ENCODE measurements around the gene COL11A1. TPM values are rescaled to one million over a fixed set of nuclear protein-coding genes. Genes with fewer than 3 reads are reported as not detected.

Gene COL11A1
- total RNA-seq, 1 experiment from 2014 or later: 0.05 TPM

DNA sequence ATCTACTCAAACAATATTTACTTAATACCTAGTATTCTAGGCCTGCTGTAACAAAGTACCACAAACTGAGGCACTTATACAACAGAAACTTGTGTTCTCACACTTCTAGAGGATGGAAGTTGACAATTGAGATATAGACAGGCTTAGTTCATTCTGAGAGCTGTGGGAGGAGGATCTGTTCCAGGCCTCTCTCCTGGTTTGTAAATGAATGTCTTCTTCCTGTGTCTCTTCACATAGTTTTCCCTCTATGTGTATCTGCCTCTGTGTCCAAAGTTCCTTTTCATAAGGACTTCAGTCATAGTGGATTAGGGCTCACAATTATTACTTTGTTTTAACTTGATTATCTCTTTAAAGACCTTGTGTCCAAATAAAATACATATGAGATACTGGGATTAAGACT, 251.1 kb downstream of the COL11A1 start:
- no peaks in the 10 kb centered on the region for H4K20me1 ChIP-seq (ENCODE audit: insufficient read depth)
- no peaks in the 10 kb centered on the region for H3K79me2 ChIP-seq (ENCODE audit: insufficient read depth, low read length)
- POLR2A ChIA-PET: no interaction called here
- BruUV-seq (replicated peaks): no TSS peak
- H3K4me1 ChIP-seq (ENCODE audit: control insufficient read depth in 1 of 2, insufficient read depth in 2 of 2, low read length in 2 of 2): no peaks in the 10 kb centered on the region
- H3K4me2 ChIP-seq (ENCODE audit: low read length): no peak overlapping the region
- no peak overlapping the region for H3K4me3 ChIP-seq (replicated peaks in 1 of 2; ENCODE audit: low read depth in 1 of 2, low read length in 2 of 2)
- no peak overlapping the region for H3K9ac ChIP-seq (ENCODE audit: low read length)
- RAD21 ChIA-PET (ENCODE audit: low non-redundant PET in 1 of 2, low total read pairs in 2 of 2, uncharacterized antibody in 2 of 2, unreplicated experiment in 2 of 2): no interaction called here
- H3K27ac ChIP-seq (ENCODE audit: low read depth, low read length): no peak overlapping the region
- no peak overlapping the region for H2AFZ ChIP-seq (ENCODE audit: low read depth, low read length, poor library complexity, severe bottlenecking)
- no peak for ATAC-seq
- CTCF ChIA-PET: no interaction called here
- H3K9me2 ChIP-seq (ENCODE audit: insufficient read depth): no peaks in the 10 kb centered on the region
- no peaks in the 10 kb centered on the region for H3K36me3 ChIP-seq (ENCODE audit: control insufficient read depth in 1 of 2, insufficient read depth in 2 of 2, low read length in 2 of 2)
- intact Hi-C loops (cut with micrococcal nuclease): no loop called here
- H3K9me3 ChIP-seq (ENCODE audit: control insufficient read depth in 1 of 2, insufficient read depth in 1 of 2, low read depth in 1 of 2, low read length in 2 of 2): no peaks in the 10 kb centered on the region
- H3K27me3 ChIP-seq (ENCODE audit: insufficient read depth, low read length): no peaks in the 10 kb centered on the region
- TF ChIP-seq TCF7L2 (IDR thresholded peaks at IDR 0.05; ENCODE audit: borderline replicate concordance, extremely low read depth, insufficient read depth, insufficient read length) (no peak), FOSL1 (IDR thresholded peaks at IDR 0.05; ENCODE audit: low read depth) (no peak), EZH2phosphoT487 (IDR thresholded peaks at IDR 0.05; ENCODE audit: borderline replicate concordance) (no peak), SIN3A (IDR thresholded peaks at IDR 0.05; ENCODE audit: low read depth) (no peak), YY1 (IDR thresholded peaks at IDR 0.05; ENCODE audit: extremely low read depth, insufficient replicate concordance, low read depth, low read length) (no peak), ZNF274 (IDR thresholded peaks at IDR 0.05; ENCODE audit: low read depth, low read length) (no peak), JUND (IDR thresholded peaks at IDR 0.05) (no peak), SRF (IDR thresholded peaks at IDR 0.05; ENCODE audit: low read depth) (no peak), EGR1 (IDR thresholded peaks at IDR 0.05; ENCODE audit: low read depth) (no peak), EZH2 (IDR thresholded peaks at IDR 0.05) (no peak), POLR2A (IDR thresholded peaks at IDR 0.05; ENCODE audit: borderline replicate concordance, extremely low read depth, insufficient read depth, insufficient read length) (no peak)
- TF ChIP-seq, protein P1, sequence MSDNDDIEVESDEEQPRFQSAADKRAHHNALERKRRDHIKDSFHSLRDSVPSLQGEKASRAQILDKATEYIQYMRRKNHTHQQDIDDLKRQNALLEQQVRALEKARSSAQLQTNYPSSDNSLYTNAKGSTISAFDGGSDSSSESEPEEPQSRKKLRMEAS (IDR thresholded peaks at IDR 0.05): no peak
- no peak for DNase-seq (ENCODE audit: low read depth, low spot score)

DNA sequence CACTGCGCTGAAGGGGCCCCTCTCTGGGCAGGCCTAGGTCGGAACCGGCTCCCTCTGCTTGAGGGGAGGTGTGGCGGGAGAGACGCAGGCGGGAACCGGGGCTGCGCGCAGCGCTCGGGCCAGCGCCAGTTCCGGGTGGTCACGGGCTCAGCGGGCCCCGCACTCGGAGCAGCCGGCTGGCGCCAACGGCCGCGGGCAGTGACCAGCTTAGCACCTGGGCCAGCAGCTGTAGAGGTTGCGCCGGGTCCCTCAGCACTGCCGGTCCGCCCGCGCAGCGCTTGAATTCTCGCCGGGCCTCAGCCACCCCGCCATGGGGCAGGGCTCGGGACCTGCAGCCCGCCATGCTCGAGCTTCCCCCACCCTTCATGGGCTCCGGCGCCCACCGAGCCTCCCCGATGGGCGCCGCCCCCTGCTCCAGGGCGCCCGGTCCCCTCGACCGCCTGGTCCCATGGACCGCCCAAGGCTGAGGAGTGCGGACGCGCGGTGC, 254.6 kb downstream of the COL11A1 start:
- Histone ChIP-seq H3K9me3 (ENCODE audit: control insufficient read depth in 1 of 2, insufficient read depth in 1 of 2, low read depth in 1 of 2, low read length in 2 of 2) (no peaks in the 10 kb centered on the region), H3K4me3 (replicated peaks in 1 of 2; ENCODE audit: low read depth in 1 of 2, low read length in 2 of 2) (no peak overlapping the region), H3K9ac (ENCODE audit: low read length) (no peak overlapping the region), H3K4me2 (ENCODE audit: low read length) (no peak overlapping the region), H2AFZ (ENCODE audit: low read depth, low read length, poor library complexity, severe bottlenecking) (no peak overlapping the region), H3K36me3 (ENCODE audit: control insufficient read depth in 1 of 2, insufficient read depth in 2 of 2, low read length in 2 of 2) (no peaks in the 10 kb centered on the region), H4K20me1 (ENCODE audit: insufficient read depth) (no peaks in the 10 kb centered on the region), H3K27ac (ENCODE audit: low read depth, low read length) (no peak overlapping the region), H3K4me1 (ENCODE audit: control insufficient read depth in 1 of 2, insufficient read depth in 2 of 2, low read length in 2 of 2) (no peaks in the 10 kb centered on the region), H3K27me3 (ENCODE audit: insufficient read depth, low read length) (no peaks in the 10 kb centered on the region), H3K79me2 (ENCODE audit: insufficient read depth, low read length) (no peaks in the 10 kb centered on the region), H3K9me2 (ENCODE audit: insufficient read depth) (no peaks in the 10 kb centered on the region)
- no peak for TF ChIP-seq EZH2phosphoT487 (IDR thresholded peaks at IDR 0.05; ENCODE audit: borderline replicate concordance)
- TF ChIP-seq SIN3A (IDR thresholded peaks at IDR 0.05; ENCODE audit: low read depth): no peak
- TF ChIP-seq ZBTB33 (IDR thresholded peaks at IDR 0.05; ENCODE audit: extremely low read depth, insufficient replicate concordance, low read length): no peak
- TF ChIP-seq ELF1 (IDR thresholded peaks at IDR 0.05; ENCODE audit: borderline replicate concordance, low read depth): no peak
- POLR2A ChIA-PET: no interaction called here
- CTCF ChIA-PET: no interaction called here
- RAD21 ChIA-PET (ENCODE audit: low non-redundant PET in 1 of 2, low total read pairs in 2 of 2, uncharacterized antibody in 2 of 2, unreplicated experiment in 2 of 2): no interaction called here
- DNase-seq (ENCODE audit: low read depth, low spot score) (no peak), ATAC-seq (no peak)
- intact Hi-C loops (cut with micrococcal nuclease): no loop called here
- BruUV-seq (replicated peaks): no TSS peak
